Mesodermal cell (in vitro differentiated cells): ENCODE results near the gene C12orf76.

Source experiments
- H3K27ac ChIP-seq: 2 replicates; pipeline ENCODE4 v1.7.0; 2013; ENCODE audit warnings: mild to moderate bottlenecking, low read depth, low read length, moderate library complexity; ENCODE audit not compliant: severe bottlenecking
- H3K36me3 ChIP-seq: 2 replicates; pipeline ENCODE4 v1.7.1; 2013; ENCODE audit warnings: mild to moderate bottlenecking, low read length, moderate library complexity; ENCODE audit not compliant: control insufficient read depth, insufficient read depth
- H3K4me1 ChIP-seq: one replicate; pipeline ENCODE4 v1.7.1; 2013; ENCODE audit warnings: mild to moderate bottlenecking, low read length; ENCODE audit not compliant: insufficient read depth, control insufficient read depth, poor library complexity, severe bottlenecking
- H3K4me3 ChIP-seq: 2 replicates; pipeline ENCODE4 v1.7.0; 2013; ENCODE audit warnings: low read length, control low read depth, mild to moderate bottlenecking; ENCODE audit not compliant: insufficient read depth, poor library complexity, severe bottlenecking; ENCODE audit errors: extremely low read depth
- H3K9me3 ChIP-seq: 2 replicates; pipeline ENCODE4 v1.7.1; 2013; ENCODE audit warnings: mild to moderate bottlenecking, low read length, moderate library complexity; ENCODE audit not compliant: control insufficient read depth
- WGBS, 2 experiments: methylation state at CpG; one replicate each; pipeline ENCODE4 v1.1.5; 2013; ENCODE audit warnings: missing lambda C conversion rate in 2 of 2; ENCODE audit not compliant: insufficient coverage in 2 of 2; 5-methylcytosine and 5-hydroxymethylcytosine counted together

Gene C12orf76

GRCh38 chr12:110042264-110042663 lies 6.1 kb downstream of the C12orf76 start:
- Histone ChIP-seq H3K36me3 (peaks cover 42% of the 10 kb centered on the region), H3K9me3 (no peaks in the 10 kb centered on the region), H3K27ac (no peak overlapping the region), H3K4me1 (peaks cover 34% of the 10 kb centered on the region), H3K4me3 (no peak overlapping the region)
- 100% methylated on average over 3 of the region's 3 CpGs for WGBS, 2 experiments

DNA sequence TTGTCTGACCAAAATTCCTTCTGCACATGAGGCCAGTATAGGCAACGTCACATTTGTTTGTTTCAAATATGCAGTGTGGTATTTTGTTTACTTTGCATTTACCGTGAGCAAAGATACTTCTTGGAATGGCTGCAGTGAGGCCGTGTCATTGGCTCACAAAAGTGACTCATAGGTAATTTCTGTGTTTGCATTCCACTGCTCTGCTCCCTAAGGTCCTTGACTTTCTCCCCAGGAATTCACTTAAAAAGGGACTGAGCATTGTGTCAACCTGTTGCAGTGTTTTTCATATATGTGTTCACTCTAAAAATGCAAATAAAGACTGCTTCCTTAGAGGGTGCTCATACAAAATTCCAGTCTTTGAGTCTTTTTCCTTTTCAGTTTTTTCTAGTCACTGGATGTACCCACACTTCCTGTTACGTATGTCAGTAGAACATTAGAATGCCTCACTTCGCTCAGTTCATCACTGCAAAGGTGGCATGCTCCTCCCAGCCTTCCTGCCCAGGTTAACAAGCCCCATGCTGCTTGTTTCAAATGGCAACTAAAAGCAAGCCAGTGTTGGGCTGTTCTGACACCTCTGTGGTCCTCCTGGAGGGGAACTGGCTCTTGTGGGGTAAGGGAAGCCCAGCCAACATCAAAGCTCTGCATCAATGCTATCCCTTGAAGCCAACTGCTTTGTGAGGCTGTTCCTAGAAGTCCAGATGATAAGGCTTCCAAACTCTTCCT lies 9.1 kb downstream of the C12orf76 start:
- Histone ChIP-seq H3K27ac (peak overlapping the region; percentile 92), H3K36me3 (peaks cover 61% of the 10 kb centered on the region), H3K4me3 (no peak overlapping the region), H3K4me1 (peaks cover 33% of the 10 kb centered on the region), H3K9me3 (no peaks in the 10 kb centered on the region)
- 73 to 80% methylated on average over 4 to 5 of the region's 5 CpGs for WGBS, 2 experiments

- 90 to 100% methylated on average over 3 to 4 of the region's 5 CpGs for WGBS, 2 experiments
- Histone ChIP-seq H3K9me3 (no peaks in the 10 kb centered on the region), H3K4me3 (no peak overlapping the region), H3K27ac (peak overlapping the region; percentile 92), H3K4me1 (peaks cover 33% of the 10 kb centered on the region), H3K36me3 (peaks cover 62% of the 10 kb centered on the region)
Observed at GRCh38 chr12:110038741-110039084, 9.6 kb downstream of the C12orf76 start.

DNA sequence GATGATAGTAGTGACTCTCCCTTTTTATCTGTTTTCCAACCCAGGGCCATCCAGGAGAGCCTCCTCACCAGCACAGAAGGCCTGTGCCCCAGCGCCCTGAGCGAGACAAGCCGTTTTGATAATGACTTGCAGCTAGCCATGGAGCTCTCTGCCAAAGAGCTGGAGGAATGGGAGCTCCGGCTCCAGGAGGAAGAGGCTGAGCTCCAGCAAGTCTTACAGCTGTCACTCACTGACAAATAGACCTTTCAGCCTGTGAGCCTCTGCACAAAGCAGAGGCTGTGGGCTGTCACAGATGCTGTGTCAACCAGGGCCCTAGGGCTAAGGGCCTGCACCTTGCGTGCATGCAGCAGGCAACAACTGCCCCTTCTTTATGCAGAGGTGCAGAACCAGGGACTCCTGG lies 11.0 kb downstream of the C12orf76 start:
- peaks cover 33% of the 10 kb centered on the region for H3K4me1 ChIP-seq
- no peak overlapping the region for H3K27ac ChIP-seq
- 89 to 98% methylated on average over 2 to 5 of the region's 5 CpGs for WGBS, 2 experiments
- no peaks in the 10 kb centered on the region for H3K9me3 ChIP-seq
- H3K4me3 ChIP-seq: no peak overlapping the region
- H3K36me3 ChIP-seq: peaks cover 70% of the 10 kb centered on the region

- peaks cover 33% of the 10 kb centered on the region for H3K4me1 ChIP-seq
- no peak overlapping the region for H3K4me3 ChIP-seq
- H3K9me3 ChIP-seq: no peaks in the 10 kb centered on the region
- 94 to 100% methylated on average over 3 to 5 of the region's 7 CpGs for WGBS, 2 experiments
- no peak overlapping the region for H3K27ac ChIP-seq
- H3K36me3 ChIP-seq: peaks cover 70% of the 10 kb centered on the region
Observed at GRCh38 chr12:110035534-110036104, 12.7 kb downstream of the C12orf76 start.

DNA sequence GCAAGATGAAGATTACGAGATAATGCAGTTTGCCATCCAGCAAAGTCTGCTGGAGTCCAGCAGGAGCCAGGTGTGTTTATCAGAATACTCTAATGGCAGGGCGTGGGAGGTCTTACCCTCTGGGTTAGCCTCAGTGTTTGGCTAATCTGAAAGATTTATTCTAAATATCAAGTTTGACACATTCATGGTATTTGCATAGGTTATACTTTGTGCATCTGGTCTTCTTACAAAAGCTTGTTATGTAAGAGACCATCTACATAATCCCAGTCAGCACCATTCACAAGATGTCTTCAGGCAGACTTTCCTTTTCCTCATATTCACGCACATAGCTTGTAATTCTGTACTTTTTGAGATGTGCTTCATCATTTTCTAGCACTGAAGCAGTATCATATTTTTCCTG lies 14.4 kb downstream of the C12orf76 start:
- H3K4me1 ChIP-seq: peaks cover 18% of the 10 kb centered on the region

GRCh38 chr12:110029290-110029815 lies 19.0 kb downstream of the C12orf76 start:
- WGBS, 2 experiments: 100% methylated on average over 2 of the region's 2 CpGs; no CpG with 5 or more reads in 1 of the 2 experiments
- Histone ChIP-seq H3K27ac (no peak overlapping the region), H3K36me3 (peaks cover 64% of the 10 kb centered on the region), H3K4me3 (no peak overlapping the region), H3K4me1 (peaks cover 5% of the 10 kb centered on the region), H3K9me3 (no peaks in the 10 kb centered on the region)

More for the DNA sequence above, 14.4 kb downstream of the C12orf76 start:
- WGBS, 2 experiments: 89 to 100% methylated on average over 1 of the region's 3 CpGs
- H3K9me3 ChIP-seq: no peaks in the 10 kb centered on the region
- H3K4me3 ChIP-seq: no peak overlapping the region
- H3K36me3 ChIP-seq: peaks cover 80% of the 10 kb centered on the region
- no peak overlapping the region for H3K27ac ChIP-seq

DNA sequence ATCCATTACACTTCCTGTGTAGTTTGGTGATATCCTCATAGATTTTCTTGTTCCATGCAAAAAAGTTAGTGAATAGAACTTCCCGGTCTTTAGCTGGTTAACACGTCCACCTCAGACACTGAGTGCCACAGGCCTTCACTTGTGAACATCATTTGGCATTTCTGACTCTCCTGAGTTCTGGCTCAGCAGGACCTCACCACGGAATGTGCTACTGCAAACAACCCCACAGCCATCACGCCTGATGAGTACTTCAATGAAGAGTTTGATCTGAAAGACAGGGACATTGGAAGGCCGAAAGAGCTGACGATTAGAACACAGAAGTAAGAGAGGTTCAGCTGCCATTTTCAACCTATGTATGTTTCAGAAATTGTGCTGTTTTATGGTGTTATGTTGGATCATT lies 20.0 kb downstream of the C12orf76 start:
- Histone ChIP-seq H3K36me3 (peaks cover 59% of the 10 kb centered on the region), H3K27ac (no peak overlapping the region), H3K4me1 (peaks cover 10% of the 10 kb centered on the region), H3K9me3 (no peaks in the 10 kb centered on the region), H3K4me3 (no peak overlapping the region)
- 76 to 78% methylated on average over 5 of the region's 6 CpGs for WGBS, 2 experiments

- Histone ChIP-seq H3K4me1 (peaks cover 10% of the 10 kb centered on the region), H3K36me3 (peaks cover 59% of the 10 kb centered on the region), H3K9me3 (no peaks in the 10 kb centered on the region), H3K4me3 (no peak overlapping the region), H3K27ac (no peak overlapping the region)
- WGBS, 2 experiments: 89% methylated on average over 1 of the region's 2 CpGs; no CpG with 5 or more reads in 1 of the 2 experiments
Observed at GRCh38 chr12:110024051-110024450, 24.3 kb downstream of the C12orf76 start.

- Histone ChIP-seq H3K36me3 (peaks cover 59% of the 10 kb centered on the region), H3K4me1 (peaks cover 10% of the 10 kb centered on the region), H3K27ac (peak overlapping the region; percentile 37), H3K4me3 (no peak overlapping the region), H3K9me3 (no peaks in the 10 kb centered on the region)
- WGBS, 2 experiments: 80 to 92% methylated on average over 4 to 5 of the region's 5 CpGs
Observed at GRCh38 chr12:110023059-110023980, 25.0 kb downstream of the C12orf76 start.
